Astrocyte of the cerebellum (primary cell): Measurements from ENCODE around the gene BRD4.

Experiments
- DNase-seq: peaks from one replicate; pipeline ENCODE4 v3.0.0-alpha.2; 2011; ENCODE audit warnings: low read depth
- H3K4me3 ChIP-seq: 2 replicates; pipeline ENCODE4 v1.5.1; 2011; ENCODE audit warnings: mild to moderate bottlenecking, low read depth, low read length, moderate library complexity
- in situ Hi-C: cut with HindIII; loops from 2 replicates; pipeline ENCODE4 v1.10.0; 2017; ENCODE audit warnings: low sequenced_read_pairs
- TF ChIP-seq, protein P1 (sequence below): IDR thresholded peaks from 2 replicates; pipeline ENCODE4 v1.5.1; 2012; ENCODE audit warnings: low read length, low read depth, moderate library complexity, mild to moderate bottlenecking; ENCODE audit errors: missing control alignments

Gene BRD4

DNA sequence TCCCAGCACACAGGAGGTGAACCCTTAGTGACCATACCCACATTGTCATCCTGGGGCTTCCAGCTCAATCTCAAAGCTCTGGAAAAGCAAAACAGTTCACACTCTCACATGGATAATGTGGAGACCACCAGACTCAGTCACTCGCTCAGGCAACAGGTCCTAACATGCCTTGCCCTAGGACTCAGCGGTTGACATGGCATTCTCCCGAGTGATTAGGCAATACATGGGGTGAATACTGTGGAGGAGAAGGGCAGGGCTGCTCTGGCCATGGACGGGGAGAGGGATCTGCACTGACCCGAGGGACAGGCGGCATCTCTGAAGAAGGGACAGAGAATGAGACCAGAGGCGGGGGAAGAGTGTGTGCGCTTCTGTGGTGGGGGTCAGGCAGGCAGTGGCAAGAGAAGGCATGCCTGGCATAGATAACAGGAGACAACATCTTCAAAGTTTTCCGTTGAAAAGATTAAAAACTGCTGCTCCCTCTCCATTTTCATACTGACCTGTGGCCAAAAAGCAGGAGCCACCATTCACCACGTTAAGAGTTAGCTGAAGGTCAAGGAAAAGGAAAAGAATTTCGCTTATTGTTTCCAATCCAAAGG is 55.6 kb downstream of the BRD4 start:
- DNase-seq, result no peak
- H3K4me3 ChIP-seq, result no peak overlapping the region
- TF ChIP-seq, protein P1, sequence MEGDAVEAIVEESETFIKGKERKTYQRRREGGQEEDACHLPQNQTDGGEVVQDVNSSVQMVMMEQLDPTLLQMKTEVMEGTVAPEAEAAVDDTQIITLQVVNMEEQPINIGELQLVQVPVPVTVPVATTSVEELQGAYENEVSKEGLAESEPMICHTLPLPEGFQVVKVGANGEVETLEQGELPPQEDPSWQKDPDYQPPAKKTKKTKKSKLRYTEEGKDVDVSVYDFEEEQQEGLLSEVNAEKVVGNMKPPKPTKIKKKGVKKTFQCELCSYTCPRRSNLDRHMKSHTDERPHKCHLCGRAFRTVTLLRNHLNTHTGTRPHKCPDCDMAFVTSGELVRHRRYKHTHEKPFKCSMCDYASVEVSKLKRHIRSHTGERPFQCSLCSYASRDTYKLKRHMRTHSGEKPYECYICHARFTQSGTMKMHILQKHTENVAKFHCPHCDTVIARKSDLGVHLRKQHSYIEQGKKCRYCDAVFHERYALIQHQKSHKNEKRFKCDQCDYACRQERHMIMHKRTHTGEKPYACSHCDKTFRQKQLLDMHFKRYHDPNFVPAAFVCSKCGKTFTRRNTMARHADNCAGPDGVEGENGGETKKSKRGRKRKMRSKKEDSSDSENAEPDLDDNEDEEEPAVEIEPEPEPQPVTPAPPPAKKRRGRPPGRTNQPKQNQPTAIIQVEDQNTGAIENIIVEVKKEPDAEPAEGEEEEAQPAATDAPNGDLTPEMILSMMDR, result no peak
- in situ Hi-C loops, result no loop called here

DNA sequence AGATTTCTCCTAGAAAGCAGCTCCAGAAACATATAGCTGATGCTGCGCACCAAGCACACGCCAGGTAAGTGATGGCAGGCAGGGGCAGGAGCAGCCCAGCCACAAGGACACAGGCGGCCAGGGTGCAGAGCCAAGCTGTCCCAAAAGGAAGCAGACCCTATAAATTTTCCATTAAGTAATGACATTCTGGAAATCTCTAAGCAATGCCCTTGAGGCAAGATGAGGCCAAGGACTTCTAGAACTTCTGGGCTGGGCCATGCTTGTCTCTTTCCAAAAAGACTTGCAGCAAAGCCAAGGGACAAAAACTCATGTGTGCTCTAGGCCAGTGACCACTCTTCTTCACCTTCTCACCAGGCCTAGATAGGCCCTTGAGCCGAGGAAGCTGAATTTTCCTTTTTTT is 57.9 kb downstream of the BRD4 start:
- no peak for DNase-seq
- H3K4me3 ChIP-seq, result no peak overlapping the region
- TF ChIP-seq, protein P1, result no peak
- in situ Hi-C loops, result no loop called here

DNA sequence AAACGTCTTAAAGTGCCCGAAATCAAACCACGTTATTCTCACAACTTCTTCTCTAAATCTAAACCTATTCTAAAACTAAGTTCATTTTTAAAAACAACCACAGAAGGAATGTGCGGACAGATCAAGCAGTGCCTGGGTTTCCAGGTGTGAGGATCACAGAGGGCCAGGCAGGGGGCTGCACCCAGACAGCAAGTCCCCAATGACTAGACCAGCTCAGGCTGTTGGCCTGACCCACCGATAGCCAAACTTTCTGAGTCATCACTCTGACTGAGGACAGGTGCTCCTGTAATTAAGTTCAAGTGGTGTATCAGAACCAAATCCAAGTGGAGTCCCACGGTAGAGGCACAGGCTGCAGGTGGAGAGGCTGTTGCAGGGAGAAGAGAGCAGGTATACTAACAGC is 62.5 kb downstream of the BRD4 start:
- H3K4me3 ChIP-seq, result no peak overlapping the region
- in situ Hi-C loops, result no loop called here
- TF ChIP-seq, protein P1, result no peak
- no peak for DNase-seq

DNA sequence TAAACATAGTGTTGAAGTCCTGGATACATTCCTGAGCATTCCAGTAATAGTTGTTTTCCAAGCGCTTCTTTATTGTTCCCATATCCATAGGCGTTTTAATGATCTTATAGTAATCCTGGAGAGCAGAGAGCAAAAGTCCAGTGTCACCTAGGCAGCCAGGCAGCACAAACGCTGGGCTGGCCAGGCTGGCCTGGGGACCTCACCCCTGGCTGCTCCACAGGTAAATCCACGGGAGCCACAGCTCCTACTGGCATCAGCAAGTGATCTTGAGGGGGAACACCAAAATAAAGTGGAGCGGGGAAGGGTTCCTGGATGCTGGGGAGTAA is 63.4 kb downstream of the BRD4 start:
- TF ChIP-seq, protein P1, result no peak
- H3K4me3 ChIP-seq, result no peak overlapping the region

DNA sequence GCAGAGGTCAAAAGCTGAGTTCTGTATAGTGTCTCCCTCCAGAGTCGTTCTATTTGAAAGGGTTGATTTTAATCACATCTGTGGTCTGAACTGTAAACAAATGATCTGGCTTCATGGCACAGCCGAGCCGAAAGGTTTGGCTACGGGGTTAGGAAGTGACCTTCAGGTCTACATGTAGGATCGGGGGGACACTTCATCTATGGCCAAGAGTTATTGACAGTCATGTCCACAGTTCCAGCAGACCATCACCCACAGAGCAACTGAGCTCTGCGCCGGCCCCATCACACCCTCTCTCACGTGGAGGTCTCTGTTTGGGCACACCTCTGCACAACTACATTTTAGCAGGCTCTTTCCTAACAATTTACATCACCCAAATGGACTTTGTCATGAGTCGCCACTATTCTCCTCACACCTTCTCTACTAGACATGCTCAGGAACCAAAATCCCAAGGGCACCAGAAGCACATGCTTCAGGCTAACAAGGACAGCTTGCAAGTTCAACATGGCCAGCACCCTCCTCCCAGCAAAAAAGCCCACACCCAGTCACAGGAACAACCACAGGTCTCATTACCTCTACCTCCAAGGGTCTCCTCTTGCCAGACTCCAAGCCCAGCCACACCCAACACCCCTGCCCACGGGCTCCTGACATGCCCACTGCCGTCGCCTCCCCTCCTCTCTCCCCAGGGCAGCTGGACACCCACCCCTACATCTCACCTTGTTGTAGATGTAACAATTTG is 64.0 kb downstream of the BRD4 start:
- TF ChIP-seq, protein P1, result no peak
- no peak for DNase-seq
- in situ Hi-C loops, result no loop called here
- H3K4me3 ChIP-seq, result no peak overlapping the region

More for the DNA sequence above, 63.4 kb downstream of the BRD4 start:
- no peak for DNase-seq
- in situ Hi-C loops, result no loop called here

DNA sequence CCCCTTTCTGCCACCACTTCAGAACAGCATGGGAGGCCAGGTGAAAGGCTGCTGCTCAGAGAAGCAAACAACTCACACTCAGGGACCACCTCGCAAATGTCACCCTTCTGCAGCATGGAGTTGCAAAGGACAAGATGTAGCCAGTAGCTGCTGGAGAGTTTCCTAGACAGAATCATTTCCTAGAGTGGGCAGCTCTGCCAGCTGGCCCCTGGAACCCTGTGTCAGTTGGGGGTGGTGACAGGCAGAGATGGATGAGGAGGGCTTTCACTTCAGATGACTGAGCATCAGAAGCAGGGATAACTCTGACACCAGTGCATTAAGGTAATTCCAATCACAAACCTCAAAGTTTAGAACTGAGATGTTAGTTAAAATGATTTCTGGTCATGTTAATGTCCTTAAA is 65.7 kb downstream of the BRD4 start:
- TF ChIP-seq, protein P1, result no peak
- no peak overlapping the region for H3K4me3 ChIP-seq
- in situ Hi-C loops, result no loop called here
- no peak for DNase-seq

DNA sequence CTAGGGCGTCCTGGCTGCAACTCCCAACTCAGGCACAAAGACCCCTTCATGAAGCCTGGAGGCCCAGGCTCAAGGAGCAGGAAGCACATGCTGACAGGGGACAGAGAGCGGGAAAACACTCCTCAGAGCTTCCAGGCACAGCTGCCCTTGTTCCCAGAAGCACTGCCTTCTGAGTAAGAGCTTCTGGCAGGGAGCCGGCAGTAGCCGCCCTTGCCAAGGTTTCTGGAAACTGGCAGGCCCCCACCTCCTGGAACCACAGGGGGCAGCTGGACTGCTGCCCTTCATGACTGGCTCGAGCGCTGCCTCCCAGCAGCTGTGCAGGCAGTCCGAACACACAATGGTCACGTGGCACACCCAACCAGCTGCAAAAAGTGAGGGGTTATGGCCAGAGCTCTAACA is 66.5 kb downstream of the BRD4 start:
- in situ Hi-C loops, result no loop called here
- H3K4me3 ChIP-seq, result no peak overlapping the region
- TF ChIP-seq, protein P1, result no peak
- peak; percentile 95 for DNase-seq
